Bronchial epithelial cell (primary cell): ENCODE results near the gene AP1G1. TPM values are rescaled to one million over a fixed set of nuclear protein-coding genes. Genes with fewer than 3 reads are reported as not detected.
"Not testable (repeated sequence)": the region's sequence is repeated elsewhere in the genome, so short reads cannot be mapped to it uniquely, and the experiment has no call there.

ENCODE experiments used
- DNase-seq: peaks from one replicate; pipeline ENCODE4 v3.0.0-alpha.2; 2010; ENCODE audit warnings: low read depth
- FAIRE-seq: peaks from 2 replicates; lab custom pipeline; 2011; peaks lifted over from hg19 to GRCh38; lab: Jason Lieb, UNC
- H3K27me3 ChIP-seq: 2 replicates; pipeline ENCODE4 v1.5.1; 2011; ENCODE audit warnings: low read length; ENCODE audit not compliant: control insufficient read depth, insufficient read depth
- H3K36me3 ChIP-seq: 2 replicates; pipeline ENCODE4 v1.5.1; 2011; ENCODE audit warnings: low read length; ENCODE audit not compliant: control insufficient read depth, insufficient read depth
- H3K4me3 ChIP-seq: 2 replicates; pipeline ENCODE4 v1.5.1; 2011; ENCODE audit warnings: mild to moderate bottlenecking, low read depth, low read length, control low read depth
- total RNA-seq: library from RNA; depleted of rRNA; stranded (reverse); fragments of >200 nt; gene quantifications from 2 replicates; pipeline ENCODE4 v1.2.1, GENCODE V29; 2014
- TF ChIP-seq, protein P1 (sequence below): IDR thresholded peaks from 2 replicates; pipeline ENCODE4 v1.5.1; 2011; ENCODE audit warnings: mild to moderate bottlenecking, moderate library complexity, low read length, control low read depth, inconsistent platforms; ENCODE audit not compliant: insufficient read depth, severe bottlenecking

The AP1G1 gene
- total RNA-seq, 1 donor from 2014 or later = 29.5 TPM

GRCh38 chr16:71796501-71797097, 12.0 kb downstream of the AP1G1 start:
- peaks cover 2% of the 10 kb centered on the region for H3K36me3 ChIP-seq
- no peak for FAIRE-seq

DNA sequence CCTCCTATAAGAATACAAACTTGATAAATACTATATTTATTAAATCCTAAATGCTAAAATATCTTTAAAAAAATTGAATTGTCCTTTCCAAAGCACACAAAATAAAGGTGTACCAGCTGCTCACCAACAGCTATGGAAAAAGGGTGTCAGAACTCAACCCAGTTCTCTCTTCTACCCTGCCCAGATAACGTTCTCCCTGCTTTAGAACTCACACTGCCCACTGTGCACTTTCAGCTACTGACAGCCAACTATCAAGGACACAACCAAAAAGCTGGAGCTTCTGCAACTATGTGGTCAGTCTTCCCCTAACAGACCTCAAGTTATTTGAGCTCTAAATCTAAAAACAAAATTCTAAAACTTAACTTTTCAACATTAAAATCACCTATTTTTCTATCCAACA, 13.7 kb downstream of the AP1G1 start:
- H3K36me3 ChIP-seq = peaks cover 2% of the 10 kb centered on the region
- no peaks in the 10 kb centered on the region for H3K27me3 ChIP-seq
- FAIRE-seq = no peak
- TF ChIP-seq, protein P1, sequence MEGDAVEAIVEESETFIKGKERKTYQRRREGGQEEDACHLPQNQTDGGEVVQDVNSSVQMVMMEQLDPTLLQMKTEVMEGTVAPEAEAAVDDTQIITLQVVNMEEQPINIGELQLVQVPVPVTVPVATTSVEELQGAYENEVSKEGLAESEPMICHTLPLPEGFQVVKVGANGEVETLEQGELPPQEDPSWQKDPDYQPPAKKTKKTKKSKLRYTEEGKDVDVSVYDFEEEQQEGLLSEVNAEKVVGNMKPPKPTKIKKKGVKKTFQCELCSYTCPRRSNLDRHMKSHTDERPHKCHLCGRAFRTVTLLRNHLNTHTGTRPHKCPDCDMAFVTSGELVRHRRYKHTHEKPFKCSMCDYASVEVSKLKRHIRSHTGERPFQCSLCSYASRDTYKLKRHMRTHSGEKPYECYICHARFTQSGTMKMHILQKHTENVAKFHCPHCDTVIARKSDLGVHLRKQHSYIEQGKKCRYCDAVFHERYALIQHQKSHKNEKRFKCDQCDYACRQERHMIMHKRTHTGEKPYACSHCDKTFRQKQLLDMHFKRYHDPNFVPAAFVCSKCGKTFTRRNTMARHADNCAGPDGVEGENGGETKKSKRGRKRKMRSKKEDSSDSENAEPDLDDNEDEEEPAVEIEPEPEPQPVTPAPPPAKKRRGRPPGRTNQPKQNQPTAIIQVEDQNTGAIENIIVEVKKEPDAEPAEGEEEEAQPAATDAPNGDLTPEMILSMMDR = no peak
- no peak for DNase-seq
- H3K4me3 ChIP-seq = no peak overlapping the region

More at GRCh38 chr16:71796501-71797097, 12.0 kb downstream of the AP1G1 start:
- TF ChIP-seq, protein P1 = no peak
- Histone ChIP-seq H3K27me3 (no peaks in the 10 kb centered on the region), H3K4me3 (no peak overlapping the region)
- no peak for DNase-seq

DNA sequence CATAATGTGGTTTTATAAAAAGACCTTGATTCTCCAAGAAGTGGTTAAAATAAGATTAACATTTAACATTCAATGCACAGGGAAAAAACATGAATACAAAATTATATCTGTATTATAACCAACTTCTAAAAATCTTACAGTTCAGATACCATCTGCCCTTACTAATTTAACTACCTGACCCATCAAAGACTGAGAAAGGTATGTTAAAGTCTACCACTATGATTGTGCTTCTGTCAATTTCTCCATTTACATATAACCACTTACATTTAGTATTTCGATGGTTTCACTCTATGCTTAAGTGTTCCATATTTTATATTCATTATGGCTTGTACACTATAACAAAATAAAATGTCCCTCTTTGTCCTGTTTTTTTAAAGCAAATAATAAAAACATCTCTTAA, 14.6 kb downstream of the AP1G1 start:
- DNase-seq (no peak), FAIRE-seq (no peak)
- TF ChIP-seq, protein P1 = no peak
- Histone ChIP-seq H3K4me3 (no peak overlapping the region), H3K36me3 (peaks cover 4% of the 10 kb centered on the region), H3K27me3 (no peaks in the 10 kb centered on the region)

GRCh38 chr16:71792176-71792575, 16.5 kb downstream of the AP1G1 start:
- no peak for FAIRE-seq
- Histone ChIP-seq H3K36me3 (peaks cover 7% of the 10 kb centered on the region), H3K4me3 (no peak overlapping the region), H3K27me3 (no peaks in the 10 kb centered on the region)
- DNase-seq = no peak
- TF ChIP-seq, protein P1 = no peak

DNA sequence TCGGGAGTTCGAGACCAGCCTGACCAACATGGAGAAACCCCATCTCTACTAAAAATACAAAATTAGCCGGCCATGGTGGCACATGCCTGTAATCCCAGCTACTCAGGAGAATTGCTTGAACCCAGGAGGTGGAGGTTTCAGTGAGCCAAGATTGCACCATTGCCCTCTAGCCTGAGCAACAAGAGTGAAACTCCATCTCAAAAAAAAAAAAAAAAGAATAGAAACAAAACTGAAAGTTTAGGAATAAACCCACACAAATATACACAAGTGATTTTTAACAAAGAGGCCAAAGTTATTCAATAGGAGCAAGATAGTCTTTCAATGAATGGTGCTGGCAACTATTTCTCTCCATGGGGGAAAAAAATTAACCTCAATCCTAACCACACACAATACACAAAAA, 18.3 kb downstream of the AP1G1 start:
- H3K27me3 ChIP-seq, H3K4me3 ChIP-seq, FAIRE-seq, DNase-seq: not testable (repeated sequence)
- peaks cover 11% of the 10 kb centered on the region for H3K36me3 ChIP-seq

DNA sequence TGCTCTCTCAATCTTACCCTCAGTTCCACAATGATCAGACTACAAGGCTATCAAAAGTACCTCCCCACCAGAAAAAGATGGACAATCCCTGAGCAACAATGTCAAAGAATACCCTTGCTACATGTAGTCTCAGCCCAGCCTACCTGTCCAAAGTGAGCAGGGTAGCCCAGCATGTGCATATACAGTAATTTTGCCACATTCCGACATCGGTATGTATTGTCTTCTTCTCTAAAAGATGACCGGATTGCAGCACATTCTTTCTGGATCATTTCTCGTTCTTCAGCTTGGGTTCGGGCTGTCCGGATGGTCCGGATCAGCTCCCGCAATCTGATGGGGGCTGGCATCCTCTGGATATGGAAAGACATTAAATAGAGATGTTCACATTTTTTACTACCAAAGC, 19.5 kb downstream of the AP1G1 start:
- Histone ChIP-seq H3K4me3 (no peak overlapping the region), H3K27me3 (no peaks in the 10 kb centered on the region), H3K36me3 (peaks cover 11% of the 10 kb centered on the region)
- TF ChIP-seq, protein P1 = no peak
- DNase-seq (no peak), FAIRE-seq (no peak)
